HG03064 (cell line): ENCODE results near the gene PCGF6.

ENCODE experiments used
- ATAC-seq: cut with Tn5 transposase; IDR thresholded peaks from one replicate; pipeline ENCODE4 v1.9.1; 2021; ENCODE audit warnings: low read depth; ENCODE audit not compliant: unreplicated experiment

PCGF6 gene

DNA sequence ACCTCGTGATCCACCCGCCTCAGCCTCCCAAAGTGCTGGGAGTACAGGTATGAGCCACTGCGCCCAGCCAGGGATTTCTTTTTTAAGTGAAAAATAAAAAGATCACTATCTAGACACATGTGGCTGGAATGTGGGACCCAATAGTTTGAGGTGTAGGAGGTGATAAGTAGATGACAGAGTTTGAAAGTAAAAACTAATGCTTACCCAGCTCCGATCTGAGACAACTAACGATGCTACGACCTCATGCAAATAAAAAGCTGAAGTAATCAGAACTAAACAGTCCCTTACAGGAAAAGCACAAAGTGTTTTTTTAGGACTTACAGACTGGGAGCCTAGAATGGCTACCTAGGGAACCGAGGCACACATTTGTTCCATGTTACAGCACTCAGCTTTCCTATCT lies 23.0 kb downstream of the PCGF6 start:
- no peak for ATAC-seq

- no peak for ATAC-seq
Observed at GRCh38 chr10:103316087-103316486, 34.9 kb downstream of the PCGF6 start.

DNA sequence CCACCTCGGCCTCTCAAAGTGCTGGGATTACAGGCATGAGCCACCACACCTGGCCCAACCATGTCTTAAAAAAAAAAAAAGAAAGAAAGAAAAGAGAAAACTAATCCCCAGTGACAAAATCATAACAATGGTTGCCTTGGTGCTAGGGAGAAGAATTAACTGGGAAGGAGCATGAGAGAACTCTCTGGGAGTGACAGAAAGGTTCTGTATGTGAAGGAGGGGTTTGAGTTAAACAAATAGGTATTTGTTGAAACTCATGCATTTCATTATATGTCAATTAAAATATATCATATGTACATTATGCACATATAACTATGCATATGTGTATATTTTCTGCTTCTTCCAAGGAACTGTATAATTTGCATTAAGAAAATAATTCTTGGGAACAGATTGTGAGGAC lies 40.7 kb downstream of the PCGF6 start:
- no peak for ATAC-seq

DNA sequence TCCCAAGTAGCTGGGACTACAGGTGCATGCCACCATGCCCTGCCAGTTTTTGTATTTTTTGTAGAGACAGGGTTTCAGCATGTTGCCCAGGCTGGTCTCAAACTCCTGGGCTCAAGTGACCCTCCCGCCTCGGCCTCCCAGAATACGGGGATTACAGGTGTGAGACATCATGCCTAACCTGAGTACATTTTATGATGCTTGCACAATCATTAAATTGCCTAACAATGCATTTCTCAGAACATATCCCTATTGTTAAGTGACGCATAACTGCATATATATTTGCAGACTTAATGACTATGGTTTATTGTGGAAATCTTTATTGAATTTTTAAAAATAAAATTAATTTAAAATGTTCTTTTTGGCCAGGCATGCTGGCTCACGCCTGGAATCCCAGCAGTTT lies 43.3 kb downstream of the PCGF6 start:
- no peak for ATAC-seq

DNA sequence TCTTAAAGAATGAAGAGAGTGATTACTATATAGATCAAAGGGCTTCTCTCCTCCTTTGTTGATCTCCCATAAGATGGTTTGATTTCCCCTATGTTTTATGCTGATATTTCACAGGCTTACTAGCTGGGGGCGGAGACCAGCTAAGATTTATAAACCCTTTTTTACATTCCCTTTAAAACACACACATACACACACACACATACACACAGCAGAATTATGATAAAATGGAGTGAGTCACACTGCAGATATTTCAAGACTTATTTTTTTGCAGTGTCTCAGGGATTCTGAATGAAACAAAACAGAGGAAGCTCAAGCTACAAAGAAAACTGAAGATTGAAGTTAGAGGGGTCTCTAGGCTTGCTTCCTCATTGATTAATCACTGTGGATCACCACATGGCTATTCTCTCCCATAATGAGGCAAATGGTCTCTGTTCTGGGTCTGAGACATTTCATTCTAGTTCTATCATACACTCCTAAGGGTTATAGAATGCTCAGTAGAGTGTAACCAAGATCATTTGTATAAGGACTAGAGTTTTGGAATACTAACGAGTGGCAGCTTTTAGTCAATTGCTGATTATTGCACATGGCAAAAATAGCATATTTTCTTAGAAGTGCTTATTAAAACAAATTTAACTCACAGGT lies 55.4 kb downstream of the PCGF6 start:
- no peak for ATAC-seq

GRCh38 chr10:103291588-103291987 lies 59.4 kb downstream of the PCGF6 start:
- ATAC-seq: no peak

DNA sequence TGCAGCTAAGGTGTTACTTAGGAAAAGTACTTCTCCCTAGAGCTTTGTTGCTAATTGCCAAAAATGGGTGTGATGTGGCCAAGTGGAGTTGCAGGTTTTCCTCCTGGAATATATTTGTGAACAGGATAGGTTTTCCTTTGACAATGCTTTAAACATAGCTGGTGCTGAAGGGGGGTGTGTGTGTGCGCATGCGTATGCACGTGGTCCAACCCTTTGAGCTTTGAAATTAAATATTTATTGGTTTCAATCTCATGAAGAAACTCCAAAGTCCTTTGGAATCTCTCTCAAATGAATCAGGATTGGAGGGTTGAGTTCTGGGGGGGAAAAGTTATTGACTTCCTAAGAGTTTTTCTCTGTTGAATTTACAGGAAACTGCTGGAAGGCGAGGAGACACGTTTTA lies 62.9 kb downstream of the PCGF6 start:
- no peak for ATAC-seq

DNA sequence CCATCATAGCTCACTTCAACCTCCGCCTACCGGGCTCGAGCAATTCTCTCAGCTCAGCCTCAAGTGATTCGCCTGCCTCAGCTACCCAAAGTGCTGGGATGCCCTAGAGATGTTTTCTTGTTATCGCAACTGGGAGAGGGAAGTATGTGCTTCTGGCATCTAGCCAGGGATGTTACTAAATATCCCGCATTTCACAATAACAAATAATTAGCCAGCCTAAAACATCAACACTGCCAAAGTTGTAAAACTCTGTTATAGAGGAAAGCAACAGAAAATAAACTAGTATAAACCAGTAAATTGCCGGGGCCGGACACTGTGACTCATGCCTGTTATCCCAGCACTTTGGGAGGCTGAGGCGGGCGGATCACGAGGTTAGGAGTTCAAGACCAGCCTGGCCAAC lies 66.8 kb downstream of the PCGF6 start:
- no peak for ATAC-seq

- ATAC-seq: no peak
Observed at GRCh38 chr10:103282961-103283360, 68.0 kb downstream of the PCGF6 start.

GRCh38 chr10:103281753-103282152 lies 69.2 kb downstream of the PCGF6 start:
- ATAC-seq: no peak

DNA sequence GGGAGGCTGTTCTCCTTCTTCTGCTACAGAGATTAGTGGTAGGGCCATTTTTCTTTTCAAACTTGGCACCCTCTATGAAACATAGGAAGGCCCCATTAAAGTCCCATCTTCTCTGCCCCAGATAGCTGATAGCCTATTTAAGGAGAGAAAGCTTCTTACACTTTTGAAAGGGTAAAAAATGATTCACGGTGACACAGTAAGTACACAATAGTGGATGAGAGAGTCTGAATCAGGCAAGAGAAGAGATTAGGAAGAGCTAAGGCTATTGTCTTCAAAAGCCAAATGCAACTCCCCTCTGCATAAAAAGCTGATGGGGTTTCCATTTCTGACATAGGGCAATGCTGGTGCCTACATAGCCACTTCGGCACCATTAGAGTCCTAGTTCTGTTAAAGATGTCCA lies 70.4 kb downstream of the PCGF6 start:
- no peak for ATAC-seq

DNA sequence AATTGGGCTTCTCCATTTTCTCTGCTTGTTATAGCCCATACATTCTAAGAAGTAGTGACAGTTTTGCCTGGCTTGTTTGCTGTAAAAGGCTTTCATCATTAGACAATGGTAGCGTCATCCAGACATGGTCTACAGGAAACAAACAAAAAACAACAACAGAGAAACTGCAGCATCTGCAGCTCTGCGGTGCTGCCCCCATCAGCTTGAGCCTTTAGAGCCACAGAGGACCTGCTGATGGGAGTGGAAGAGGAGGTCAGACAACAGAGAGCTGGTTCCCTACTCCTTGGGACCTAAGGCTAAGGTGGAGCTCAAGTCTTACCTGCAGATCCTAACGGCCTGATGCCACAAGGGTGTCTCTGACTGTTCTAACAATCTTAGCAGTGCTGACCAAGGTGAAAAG lies 70.9 kb downstream of the PCGF6 start:
- ATAC-seq: no peak

DNA sequence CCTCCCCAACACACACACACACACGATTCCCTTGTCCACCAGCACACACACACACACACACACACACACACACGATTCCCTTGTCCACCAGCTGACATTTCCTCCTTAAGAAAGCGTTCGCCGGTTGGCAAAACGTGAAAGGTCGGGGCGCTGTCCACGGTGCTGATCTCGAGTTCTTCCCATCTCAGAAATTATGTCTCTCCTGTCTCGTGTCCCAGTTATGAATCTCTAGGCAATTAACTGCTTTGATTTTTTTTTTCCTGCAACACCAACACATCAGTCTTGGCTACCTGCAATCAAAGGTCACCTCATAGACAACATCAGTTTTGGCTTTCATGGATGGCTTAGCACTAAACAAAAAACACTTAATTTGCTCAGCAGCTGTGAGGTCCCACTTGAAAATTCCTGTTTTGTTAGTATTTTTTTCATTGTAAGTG lies 72.1 kb downstream of the PCGF6 start:
- no peak for ATAC-seq

GRCh38 chr10:103278537-103278823 lies 72.5 kb downstream of the PCGF6 start:
- no peak for ATAC-seq

DNA sequence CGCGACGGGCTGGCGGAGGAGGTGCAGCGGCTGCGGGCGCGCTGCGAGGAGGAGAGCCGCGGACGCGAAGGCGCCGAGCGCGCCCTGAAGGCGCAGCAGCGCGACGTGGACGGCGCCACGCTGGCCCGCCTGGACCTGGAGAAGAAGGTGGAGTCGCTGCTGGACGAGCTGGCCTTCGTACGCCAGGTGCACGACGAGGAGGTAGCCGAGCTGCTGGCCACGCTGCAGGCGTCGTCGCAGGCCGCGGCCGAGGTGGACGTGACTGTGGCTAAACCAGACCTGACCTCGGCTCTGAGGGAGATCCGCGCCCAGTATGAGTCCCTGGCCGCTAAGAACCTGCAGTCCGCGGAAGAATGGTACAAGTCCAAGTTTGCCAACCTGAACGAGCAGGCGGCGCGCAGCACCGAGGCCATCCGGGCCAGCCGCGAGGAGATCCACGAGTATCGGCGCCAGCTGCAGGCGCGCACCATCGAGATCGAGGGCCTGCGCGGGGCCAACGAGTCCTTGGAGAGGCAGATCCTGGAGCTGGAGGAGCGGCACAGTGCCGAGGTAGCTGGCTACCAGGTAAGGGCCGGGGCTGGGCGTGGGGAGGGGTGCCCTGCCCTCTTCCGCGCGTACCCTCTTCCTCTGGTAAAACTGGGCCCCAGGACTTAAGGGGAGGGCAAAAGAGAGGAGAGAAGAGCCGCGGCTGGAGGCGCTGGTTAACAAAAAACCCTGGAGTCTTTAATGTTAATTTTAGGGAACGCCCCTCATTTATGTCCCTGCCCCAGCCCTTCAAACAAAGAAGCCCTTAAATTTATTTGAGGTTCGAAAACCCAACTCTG lies 73.0 kb downstream of the PCGF6 start:
- ATAC-seq: no peak

GRCh38 chr10:103276896-103277712 lies 73.8 kb downstream of the PCGF6 start, which contains the start of gene INA:
INA (plus strand) TSS chr10:103277138; CDS start chr10:103277212, 74 bp downstream.
- no peak for ATAC-seq

DNA sequence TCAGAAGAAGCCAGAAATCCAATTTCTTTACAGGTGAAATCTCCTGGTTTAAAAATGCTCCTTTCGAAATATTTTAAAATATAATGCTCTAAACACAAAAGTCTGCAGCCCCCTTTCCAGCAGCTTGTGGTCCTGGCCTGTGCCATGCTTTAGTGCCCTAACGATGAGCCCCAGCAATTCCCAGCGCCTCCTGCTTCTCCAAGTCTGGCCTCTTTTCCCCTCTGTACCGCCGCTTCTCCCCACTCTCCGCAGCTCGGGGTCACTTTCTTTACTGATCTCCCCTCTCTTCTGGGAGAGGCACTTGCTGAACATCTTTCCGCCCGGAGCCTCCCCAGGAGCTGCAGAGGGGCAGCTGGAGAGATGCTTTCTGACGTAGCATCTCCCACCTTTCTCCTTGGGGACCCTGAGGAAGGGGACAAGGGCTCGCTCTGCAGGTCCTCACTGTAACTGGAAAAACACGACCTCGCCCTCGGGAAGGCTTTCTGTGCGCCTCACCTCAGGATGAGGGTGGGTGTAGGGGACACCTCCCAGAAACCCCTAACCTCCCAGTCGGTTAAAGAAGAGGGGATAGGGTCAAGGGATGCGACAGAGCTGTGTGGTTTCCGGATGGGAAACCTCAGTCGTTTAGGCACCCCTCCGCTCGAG lies 74.6 kb downstream of the PCGF6 start:
- no peak for ATAC-seq

- no peak for ATAC-seq
Observed at GRCh38 chr10:103273041-103273441, 77.9 kb downstream of the PCGF6 start.

DNA sequence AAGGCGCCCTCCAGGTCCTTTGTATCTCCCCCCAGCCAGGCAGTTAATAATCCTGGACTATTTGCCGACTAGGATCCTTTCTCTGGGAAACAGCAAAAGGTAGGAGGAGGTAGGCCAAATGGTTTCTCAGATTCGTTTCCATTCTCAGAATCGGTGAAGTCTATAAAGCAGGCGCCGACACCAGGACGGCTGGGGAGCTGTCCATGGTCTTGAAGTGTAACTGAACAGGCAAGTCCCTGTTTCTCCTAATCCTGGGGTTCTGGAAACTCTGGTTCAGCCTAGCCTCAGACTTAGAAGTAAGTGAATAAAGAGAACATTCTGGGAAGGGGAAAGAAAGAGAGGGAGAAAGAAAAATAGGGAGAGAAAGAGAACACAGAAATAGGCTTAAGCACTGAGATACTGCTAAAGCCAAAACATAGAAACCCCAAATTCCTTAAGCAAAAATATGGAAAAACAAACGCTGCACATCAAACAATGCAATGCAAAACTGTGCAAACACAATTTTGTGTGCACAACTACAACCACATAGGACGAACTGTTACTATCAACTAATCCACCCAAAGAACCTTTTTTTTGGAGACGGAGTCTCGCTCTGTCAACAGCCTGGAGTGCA lies 85.1 kb downstream of the PCGF6 start:
- no peak for ATAC-seq

DNA sequence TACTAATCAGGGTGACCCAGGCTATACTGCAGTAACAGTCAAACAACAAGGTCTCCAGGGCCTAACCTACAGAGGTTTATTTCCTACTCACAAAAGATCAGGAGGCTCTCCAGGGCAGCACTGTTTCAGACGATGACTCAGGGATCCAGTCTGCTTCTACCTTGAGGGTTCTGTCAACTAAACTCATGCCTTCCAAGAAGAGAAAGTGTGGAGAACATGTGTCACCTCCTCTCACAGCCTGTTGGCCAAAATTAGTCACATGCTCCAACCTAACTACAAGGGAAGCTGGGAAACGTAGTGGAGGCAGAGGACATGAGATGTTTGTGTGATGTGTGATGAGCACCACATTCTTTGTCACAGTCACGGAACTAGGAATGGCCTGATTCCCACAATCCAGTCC lies 88.7 kb downstream of the PCGF6 start:
- no peak for ATAC-seq

DNA sequence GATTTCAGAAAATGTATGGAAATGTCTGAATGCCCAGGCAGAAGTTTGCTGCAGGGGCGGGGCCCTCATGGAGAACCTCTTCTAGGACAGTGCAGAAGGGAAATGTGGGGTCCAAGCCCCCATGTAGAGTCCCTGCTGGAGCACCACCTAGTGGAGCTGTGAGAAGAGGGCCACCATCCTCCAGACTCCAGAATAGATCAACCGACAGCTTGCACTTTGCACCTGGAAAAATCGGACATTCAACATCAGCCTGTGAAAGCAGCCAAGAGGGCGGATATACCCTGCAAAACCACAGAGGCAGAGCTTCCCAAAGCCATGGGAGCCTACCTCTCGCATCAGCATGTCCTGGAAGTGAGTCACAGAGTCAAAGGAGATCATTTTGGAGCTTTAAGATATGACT lies 91.0 kb downstream of the PCGF6 start:
- no peak for ATAC-seq
